Upper lobe of right lung (tissue), 1 donor: ENCODE results near the gene TIMP3. TPM values are rescaled to one million over a fixed set of nuclear protein-coding genes. Genes with fewer than 3 reads are reported as not detected.

Experiments
- ATAC-seq: fragments of 200-7000 bp; cut with Tn5 transposase; one replicate; pipeline ENCODE4 v1.9.1; 2020; ENCODE audit warnings: mild to moderate bottlenecking, moderate library complexity
- DNase-seq: peaks from one replicate; pipeline ENCODE4 v3.0.0-alpha.2; 2020
- H3K27ac ChIP-seq: fragments of 200-600 bp; one replicate; pipeline ENCODE4 v1.8.0; 2022
- H3K27me3 ChIP-seq: fragments of 200-600 bp; one replicate; pipeline ENCODE4 v1.8.0; 2022; ENCODE audit warnings: mild to moderate bottlenecking
- H3K36me3 ChIP-seq: fragments of 200-600 bp; one replicate; pipeline ENCODE4 v1.8.0; 2022
- H3K4me1 ChIP-seq: fragments of 200-600 bp; one replicate; pipeline ENCODE4 v1.8.0; 2022
- H3K4me3 ChIP-seq: fragments of 200-600 bp; one replicate; pipeline ENCODE4 v1.8.0; 2022; ENCODE audit warnings: mild to moderate bottlenecking
- H3K9me3 ChIP-seq: fragments of 200-600 bp; one replicate; pipeline ENCODE4 v1.8.0; 2022
- CTCF ChIP-seq: fragments of 200-600 bp; IDR thresholded peaks from one replicate; pipeline ENCODE4 v1.8.0; 2022; ENCODE audit warnings: antibody characterized with exemption
- intact Hi-C: fragments of 100-400 bp; cut with DNase I; formaldehyde crosslinking; loops from one replicate; pipeline ENCODE4 v1.11.0; 2022
- total RNA-seq: library from RNA; stranded (reverse); fragmentation: NEBNext Ultra II Directional; extraction: Animal tissue kit (Norgen Biotek cat#: 25700); gene quantifications from one replicate; pipeline ENCODE4 v1.2.1, GENCODE V29; 2021
- donor health status: DM: no; HTN: yes; CAD: no; lungs with severe emphysema.

The TIMP3 gene
- total RNA-seq, 1 donor from 2014 or later, result 749 TPM

GRCh38 chr22:32882774-32883530 lies 81.4 kb downstream of the TIMP3 start:
- H3K4me3 ChIP-seq, result no peak overlapping the region
- no peaks in the 10 kb centered on the region for H3K36me3 ChIP-seq
- no peak for TF ChIP-seq CTCF
- no peak overlapping the region for H3K27ac ChIP-seq
- ATAC-seq, result no peak
- H3K27me3 ChIP-seq, result no peaks in the 10 kb centered on the region
- DNase-seq, result no peak
- no peaks in the 10 kb centered on the region for H3K9me3 ChIP-seq
- peaks cover 11% of the 10 kb centered on the region for H3K4me1 ChIP-seq
- intact Hi-C loops, result no loop called here

GRCh38 chr22:32887324-32887980 lies 85.9 kb downstream of the TIMP3 start:
- Histone ChIP-seq H3K27ac (no peak overlapping the region), H3K36me3 (no peaks in the 10 kb centered on the region), H3K4me1 (no peaks in the 10 kb centered on the region), H3K9me3 (no peaks in the 10 kb centered on the region), H3K27me3 (no peaks in the 10 kb centered on the region), H3K4me3 (no peak overlapping the region)
- intact Hi-C loops, result no loop called here
- ATAC-seq (no peak), DNase-seq (no peak)
- TF ChIP-seq CTCF, result no peak

GRCh38 chr22:32888976-32889375 lies 87.5 kb downstream of the TIMP3 start:
- Histone ChIP-seq H3K9me3 (no peaks in the 10 kb centered on the region), H3K27ac (no peak overlapping the region), H3K4me3 (no peak overlapping the region), H3K36me3 (no peaks in the 10 kb centered on the region), H3K4me1 (no peaks in the 10 kb centered on the region), H3K27me3 (no peaks in the 10 kb centered on the region)
- no peak for DNase-seq
- no peak for ATAC-seq
- intact Hi-C loops, result no loop called here
- TF ChIP-seq CTCF, result no peak

- TF ChIP-seq CTCF, result no peak
- Histone ChIP-seq H3K27me3 (no peaks in the 10 kb centered on the region), H3K4me3 (no peak overlapping the region), H3K36me3 (no peaks in the 10 kb centered on the region), H3K9me3 (no peaks in the 10 kb centered on the region), H3K27ac (no peak overlapping the region), H3K4me1 (no peaks in the 10 kb centered on the region)
- ATAC-seq (peak; percentile 92), DNase-seq (peak; percentile 69)
- intact Hi-C loops, result no loop called here
Observed at GRCh38 chr22:32896891-32897290, 95.4 kb downstream of the TIMP3 start.

GRCh38 chr22:32897400-32897799 lies 95.9 kb downstream of the TIMP3 start:
- DNase-seq, result no peak
- no peaks in the 10 kb centered on the region for H3K9me3 ChIP-seq
- no peak for TF ChIP-seq CTCF
- H3K4me3 ChIP-seq, result no peak overlapping the region
- H3K27me3 ChIP-seq, result no peaks in the 10 kb centered on the region
- H3K27ac ChIP-seq, result no peak overlapping the region
- peak; percentile 53 for ATAC-seq
- no peaks in the 10 kb centered on the region for H3K4me1 ChIP-seq
- intact Hi-C loops, result no loop called here
- H3K36me3 ChIP-seq, result no peaks in the 10 kb centered on the region
